Neural progenitor cell (in vitro differentiated cells): Measurements from ENCODE around the gene CENPB. TPM values are rescaled to one million over a fixed set of nuclear protein-coding genes. Genes with fewer than 3 reads are reported as not detected.

Experiments
- DNase-seq: peaks from one replicate; pipeline ENCODE4 v3.0.0-alpha.2; 2016; ENCODE audit warnings: low spot score
- H2AFZ ChIP-seq: fragments of 200-600 bp; sonication (generic); replicated peaks from 2 replicates; pipeline ENCODE4 v1.6.1; 2016; ENCODE audit warnings: antibody characterized with exemption
- H3F3A ChIP-seq: fragments of 200-600 bp; sonication (generic); 2 replicates; pipeline ENCODE4 v1.6.1; 2016; ENCODE audit warnings: antibody characterized with exemption, low read depth
- H3K27ac ChIP-seq: fragments of 200-600 bp; sonication (generic); 2 replicates; pipeline ENCODE4 v1.5.1; 2016; ENCODE audit warnings: mild to moderate bottlenecking
- H3K27me3 ChIP-seq: fragments of 200-600 bp; sonication (generic); 2 replicates; pipeline ENCODE4 v1.6.1; 2016; ENCODE audit warnings: mild to moderate bottlenecking, moderate library complexity
- H3K36me3 ChIP-seq: fragments of 200-600 bp; sonication (generic); 2 replicates; pipeline ENCODE4 v1.5.1; 2016
- H3K4me1 ChIP-seq: fragments of 200-600 bp; sonication (generic); 2 replicates; pipeline ENCODE4 v1.6.1; 2016; ENCODE audit warnings: mixed run types
- H3K4me2 ChIP-seq: fragments of 200-600 bp; sonication (generic); 2 replicates; pipeline ENCODE4 v1.6.1; 2016
- H3K4me3 ChIP-seq: fragments of 200-600 bp; sonication (generic); 2 replicates; pipeline ENCODE4 v1.5.1; 2016
- H3K79me2 ChIP-seq: fragments of 200-600 bp; sonication (generic); 2 replicates; pipeline ENCODE4 v1.6.1; 2016; ENCODE audit warnings: low read depth
- H3K9ac ChIP-seq: fragments of 200-600 bp; sonication (generic); 2 replicates; pipeline ENCODE4 v1.6.1; 2016
- H3K9me3 ChIP-seq: fragments of 200-600 bp; sonication (generic); 2 replicates; pipeline ENCODE4 v1.5.1; 2016; ENCODE audit warnings: low read depth
- H4K20me1 ChIP-seq: fragments of 200-600 bp; sonication (generic); 2 replicates; pipeline ENCODE4 v1.6.1; 2016; ENCODE audit warnings: low read depth
- H3K27ac Mint-ChIP-seq: 3 replicates; pipeline ENCODE4 v1.8.0; 2021; ENCODE audit warnings: mixed read lengths
- H3K27me3 Mint-ChIP-seq: 2 replicates; pipeline ENCODE4 v1.8.0; 2022; ENCODE audit warnings: low read depth, mild to moderate bottlenecking, inconsistent platforms, moderate library complexity, mixed read lengths; ENCODE audit not compliant: insufficient read depth
- H3K36me3 Mint-ChIP-seq: 3 replicates; pipeline ENCODE4 v1.8.0; 2021; ENCODE audit warnings: mixed read lengths
- H3K4me1 Mint-ChIP-seq: 3 replicates; pipeline ENCODE4 v1.8.0; 2021; ENCODE audit warnings: mixed read lengths
- H3K4me3 Mint-ChIP-seq: 3 replicates; pipeline ENCODE4 v1.8.0; 2021; ENCODE audit warnings: mild to moderate bottlenecking, moderate library complexity, mixed read lengths
- H3K9me3 Mint-ChIP-seq: 3 replicates; pipeline ENCODE4 v1.8.0; 2020; ENCODE audit warnings: mixed read lengths
- CTCF ChIP-seq: fragments of 200-600 bp; sonication (generic); IDR thresholded peaks from 2 replicates; pipeline ENCODE4 v1.5.1; 2017; ENCODE audit warnings: antibody characterized with exemption, mild to moderate bottlenecking
- EZH2 ChIP-seq: fragments of 200-600 bp; sonication (generic); IDR thresholded peaks from 2 replicates; pipeline ENCODE4 v1.6.1; 2017; ENCODE audit warnings: antibody characterized with exemption, mild to moderate bottlenecking, moderate library complexity
- EZH2phosphoT487 ChIP-seq: fragments of 200-600 bp; sonication (generic); IDR thresholded peaks from 2 replicates; pipeline ENCODE4 v1.6.1; 2017; ENCODE audit warnings: antibody characterized with exemption
- total RNA-seq: library from RNA; depleted of rRNA; stranded (reverse); fragments of >200 nt; gene quantifications from 2 replicates; pipeline ENCODE4 v1.2.3, GENCODE V29; 2015; ENCODE audit warnings: low replicate concordance

Gene CENPB
- total RNA-seq, 1 donor from 2014 or later = 5.0 TPM

- Histone ChIP-seq H3K79me2 (peaks cover 21% of the 10 kb centered on the region), H3K4me3 (no peak overlapping the region), H2AFZ (no peak overlapping the region), H3K27me3 (peaks cover 48% of the 10 kb centered on the region), H3F3A (peaks cover 15% of the 10 kb centered on the region), H3K27ac (no peak overlapping the region), H4K20me1 (peaks cover 36% of the 10 kb centered on the region), H3K9me3 (no peaks in the 10 kb centered on the region), H3K36me3 (no peaks in the 10 kb centered on the region), H3K9ac (no peak overlapping the region), H3K4me2 (peak overlapping the region; percentile 93), H3K4me1 (peaks cover 8% of the 10 kb centered on the region)
- Mint-ChIP-seq H3K4me1 (peaks cover 21% of the 10 kb centered on the region), H3K4me3 (peak overlapping the region; percentile 71), H3K36me3 (peaks cover 9% of the 10 kb centered on the region), H3K27ac (no peak overlapping the region), H3K27me3 (peaks cover 13% of the 10 kb centered on the region), H3K9me3 (no peaks in the 10 kb centered on the region)
- no peak for DNase-seq
- no peak for TF ChIP-seq EZH2phosphoT487
- TF ChIP-seq EZH2 = no peak
- no peak for TF ChIP-seq CTCF
Observed at GRCh38 chr20:3784863-3785239, 1.7 kb downstream of the CENPB start.

DNA sequence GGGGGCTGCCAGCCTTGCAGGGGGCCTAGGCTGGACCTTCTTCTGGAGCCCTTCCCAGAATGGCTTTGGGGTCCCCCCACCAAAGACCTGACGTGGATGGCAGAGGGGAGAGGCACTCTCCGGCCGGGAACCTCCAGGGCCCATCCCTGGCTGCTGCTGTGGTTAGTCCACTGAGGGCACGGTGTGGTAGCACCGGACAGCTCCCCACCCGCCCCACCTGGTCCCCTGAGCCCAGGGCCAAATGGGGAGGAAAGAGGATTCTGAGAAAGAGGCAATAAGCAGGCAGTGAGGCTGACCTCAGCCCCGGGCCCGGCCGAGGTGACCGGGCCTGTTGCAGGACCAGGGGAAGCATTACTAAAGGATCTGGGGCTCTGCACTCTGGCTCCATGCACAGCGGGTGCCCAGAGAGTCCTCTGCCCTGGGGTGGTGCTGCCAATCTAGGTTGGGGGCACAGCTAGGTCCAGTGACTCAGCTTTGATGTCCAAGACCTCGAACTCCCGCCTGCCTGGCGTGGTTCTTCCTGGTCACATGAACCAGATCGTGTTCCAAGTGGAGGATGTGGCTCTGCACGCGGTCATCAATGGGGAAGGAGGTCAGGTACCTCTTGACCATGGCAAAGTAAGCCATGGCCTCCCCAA lies 2.2 kb downstream of the CENPB start:
- no peak for DNase-seq
- no peak overlapping the region for H3K27ac ChIP-seq

DNA sequence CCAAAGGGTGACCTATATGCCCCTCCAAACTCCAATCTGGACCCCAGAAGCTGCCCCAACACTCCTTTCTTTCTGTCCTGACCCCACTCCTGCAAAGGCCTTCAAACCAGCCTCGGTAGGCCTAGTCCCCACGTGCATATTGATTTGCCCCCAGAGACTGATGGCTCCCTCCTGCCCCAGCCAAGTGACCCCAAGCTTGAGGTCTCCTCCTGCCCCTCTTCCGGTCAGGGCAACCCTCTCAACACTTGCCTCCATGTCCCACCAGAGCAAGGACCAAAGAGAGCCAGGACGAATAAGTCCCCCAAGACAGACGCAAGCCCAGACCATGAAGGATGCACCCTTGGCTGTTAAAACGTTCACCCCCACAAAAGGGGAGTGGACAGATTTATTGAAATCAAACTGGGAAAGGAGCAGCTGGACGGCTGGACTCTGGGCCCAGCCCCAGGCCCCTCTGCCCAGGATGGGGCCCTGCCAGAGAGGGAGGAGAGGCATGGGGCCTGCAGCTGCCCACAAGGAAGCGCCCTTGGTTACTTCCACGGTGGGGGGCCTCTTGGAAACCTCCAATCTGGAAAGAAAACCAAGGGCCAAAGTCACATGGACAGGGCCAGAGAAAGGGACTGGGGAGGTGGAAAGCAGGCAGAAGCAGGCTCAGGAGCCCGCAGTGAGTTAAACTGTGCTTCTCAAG lies 2.9 kb downstream of the CENPB start:
- Histone ChIP-seq H3K79me2 (peaks cover 21% of the 10 kb centered on the region), H4K20me1 (peaks cover 36% of the 10 kb centered on the region), H3F3A (peaks cover 18% of the 10 kb centered on the region), H3K4me2 (no peak overlapping the region), H3K9me3 (no peaks in the 10 kb centered on the region), H3K27ac (no peak overlapping the region), H2AFZ (no peak overlapping the region), H3K4me3 (no peak overlapping the region), H3K4me1 (peaks cover 8% of the 10 kb centered on the region), H3K9ac (no peak overlapping the region), H3K27me3 (peaks cover 53% of the 10 kb centered on the region), H3K36me3 (no peaks in the 10 kb centered on the region)
- Mint-ChIP-seq H3K36me3 (peaks cover 9% of the 10 kb centered on the region), H3K4me1 (peaks cover 27% of the 10 kb centered on the region), H3K27ac (no peak overlapping the region), H3K9me3 (no peaks in the 10 kb centered on the region), H3K27me3 (peaks cover 21% of the 10 kb centered on the region), H3K4me3 (peak overlapping the region; percentile 62)
- TF ChIP-seq CTCF (no peak), EZH2 (no peak), EZH2phosphoT487 (no peak)
- no peak for DNase-seq

More for the DNA sequence above, 2.2 kb downstream of the CENPB start:
- Histone ChIP-seq H2AFZ (no peak overlapping the region), H3K4me2 (no peak overlapping the region), H4K20me1 (peaks cover 36% of the 10 kb centered on the region), H3K27me3 (peaks cover 53% of the 10 kb centered on the region), H3K4me3 (no peak overlapping the region), H3K4me1 (peaks cover 8% of the 10 kb centered on the region), H3K79me2 (peaks cover 21% of the 10 kb centered on the region), H3K36me3 (no peaks in the 10 kb centered on the region), H3K9me3 (no peaks in the 10 kb centered on the region), H3K9ac (no peak overlapping the region), H3F3A (peaks cover 15% of the 10 kb centered on the region)
- TF ChIP-seq CTCF (no peak), EZH2 (no peak), EZH2phosphoT487 (no peak)
- Mint-ChIP-seq H3K27me3 (peaks cover 18% of the 10 kb centered on the region), H3K36me3 (peaks cover 9% of the 10 kb centered on the region), H3K4me3 (peak overlapping the region; percentile 71), H3K9me3 (no peaks in the 10 kb centered on the region), H3K4me1 (peaks cover 23% of the 10 kb centered on the region), H3K27ac (no peak overlapping the region)
